ENCODE measurements around the gene GPRC5C.
"Not testable (repeated sequence)": the region's sequence is repeated elsewhere in the genome, so short reads cannot be mapped to it uniquely, and the experiment has no call there.

GPRC5C gene

DNA sequence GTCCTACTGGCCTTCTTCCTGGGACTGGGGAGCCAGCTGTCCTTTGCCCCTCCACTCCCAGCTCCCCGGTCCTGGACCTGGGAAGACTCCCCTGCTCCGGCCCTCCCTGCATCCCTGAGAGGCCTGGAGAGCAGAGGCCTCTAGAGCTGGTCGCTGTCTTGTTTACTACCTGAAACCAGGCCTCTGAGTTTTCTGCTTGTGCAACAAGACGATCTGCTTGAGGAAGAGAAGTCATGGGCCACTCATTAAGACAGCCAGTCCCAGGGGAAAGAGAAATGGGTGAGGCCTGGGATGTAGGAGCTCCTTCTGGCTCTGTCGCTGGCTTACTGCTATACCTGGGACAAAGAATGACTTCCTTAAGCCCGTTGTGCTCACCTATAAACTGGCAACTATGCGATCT is 29.8 kb upstream of the GPRC5C start:
- H3K36me3 ChIP-seq = no peaks in the 10 kb centered on the region
- no peaks in the 10 kb centered on the region for H3K9me3 ChIP-seq
- H3K27me3 ChIP-seq = peaks cover 0 to 9% of the 10 kb centered on the region in 2 donors
- intact Hi-C loops (cut with DNase I; ENCODE audit: low total_unique reads) = no loop called here
- TF ChIP-seq, protein P1, sequence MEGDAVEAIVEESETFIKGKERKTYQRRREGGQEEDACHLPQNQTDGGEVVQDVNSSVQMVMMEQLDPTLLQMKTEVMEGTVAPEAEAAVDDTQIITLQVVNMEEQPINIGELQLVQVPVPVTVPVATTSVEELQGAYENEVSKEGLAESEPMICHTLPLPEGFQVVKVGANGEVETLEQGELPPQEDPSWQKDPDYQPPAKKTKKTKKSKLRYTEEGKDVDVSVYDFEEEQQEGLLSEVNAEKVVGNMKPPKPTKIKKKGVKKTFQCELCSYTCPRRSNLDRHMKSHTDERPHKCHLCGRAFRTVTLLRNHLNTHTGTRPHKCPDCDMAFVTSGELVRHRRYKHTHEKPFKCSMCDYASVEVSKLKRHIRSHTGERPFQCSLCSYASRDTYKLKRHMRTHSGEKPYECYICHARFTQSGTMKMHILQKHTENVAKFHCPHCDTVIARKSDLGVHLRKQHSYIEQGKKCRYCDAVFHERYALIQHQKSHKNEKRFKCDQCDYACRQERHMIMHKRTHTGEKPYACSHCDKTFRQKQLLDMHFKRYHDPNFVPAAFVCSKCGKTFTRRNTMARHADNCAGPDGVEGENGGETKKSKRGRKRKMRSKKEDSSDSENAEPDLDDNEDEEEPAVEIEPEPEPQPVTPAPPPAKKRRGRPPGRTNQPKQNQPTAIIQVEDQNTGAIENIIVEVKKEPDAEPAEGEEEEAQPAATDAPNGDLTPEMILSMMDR (IDR thresholded peaks at IDR 0.05) = no peak
- no peaks in the 10 kb centered on the region for H3K4me1 ChIP-seq
- no peak for DNase-seq
- H3K4me3 ChIP-seq = no peak overlapping the region
- no peak overlapping the region for H3K27ac ChIP-seq

DNA sequence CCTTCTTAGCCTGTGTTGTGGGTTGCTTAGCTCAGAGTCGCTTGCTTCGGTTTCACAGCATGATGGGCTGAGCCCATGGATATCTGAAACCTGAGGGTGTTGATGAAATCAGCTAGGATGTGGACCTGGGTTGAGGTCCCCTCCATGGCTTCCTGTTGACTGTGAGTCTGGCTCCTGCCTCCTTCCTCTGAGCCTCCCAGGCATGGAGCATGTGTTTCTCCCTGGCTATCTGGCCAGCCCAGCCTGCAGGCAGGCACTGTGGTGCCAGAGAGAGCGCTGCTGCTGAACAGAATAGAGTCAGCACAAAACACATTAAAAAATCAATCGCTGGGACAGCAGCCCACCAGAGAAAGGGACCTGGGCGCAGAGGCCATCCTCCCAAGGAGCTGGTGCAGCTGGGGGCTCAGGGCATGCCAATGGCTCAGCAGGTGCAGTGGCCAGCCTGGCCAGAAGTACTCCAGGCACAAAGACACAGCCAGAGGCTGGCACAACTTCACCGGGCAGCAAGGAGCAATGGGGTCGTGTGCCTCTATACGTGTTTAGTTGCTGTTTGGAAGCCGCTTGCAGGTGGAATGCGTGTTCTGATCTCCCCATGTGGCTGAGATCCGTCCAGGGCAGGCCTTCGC is 28.3 kb upstream of the GPRC5C start:
- Histone ChIP-seq H3K9me3 (no peaks in the 10 kb centered on the region), H3K36me3 (no peaks in the 10 kb centered on the region), H3K27ac (no peak overlapping the region), H3K27me3 (peaks cover 0 to 9% of the 10 kb centered on the region in 2 donors), H3K4me3 (no peak overlapping the region), H3K4me1 (no peaks in the 10 kb centered on the region)
- DNase-seq = no peak
- intact Hi-C loops (cut with DNase I; ENCODE audit: low total_unique reads) = no loop called here
- TF ChIP-seq, protein P1 (IDR thresholded peaks at IDR 0.05) = no peak

DNA sequence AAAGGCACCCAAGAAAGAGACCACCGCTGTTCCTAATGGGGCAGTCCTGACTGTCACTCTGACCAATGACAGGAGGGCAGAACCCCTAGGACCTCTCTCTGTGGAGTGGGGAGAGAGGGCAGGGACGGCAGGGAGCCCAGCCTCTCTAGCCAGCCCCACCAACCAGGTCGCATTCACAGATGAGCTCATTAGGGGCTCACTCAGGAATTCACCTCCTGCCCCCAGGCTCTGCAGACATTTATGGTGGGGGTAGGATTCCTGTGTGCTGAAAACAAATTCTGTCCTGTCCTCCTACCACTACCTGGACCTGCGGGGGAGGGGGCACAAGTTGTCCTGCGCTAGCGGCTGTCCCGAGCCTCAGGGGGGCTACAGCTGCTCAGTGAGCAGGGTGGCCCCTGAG is 27.7 kb upstream of the GPRC5C start:
- no peaks in the 10 kb centered on the region for H3K4me1 ChIP-seq
- H3K27ac ChIP-seq = no peak overlapping the region
- peaks cover 0 to 9% of the 10 kb centered on the region in 2 donors for H3K27me3 ChIP-seq
- intact Hi-C loops (cut with DNase I; ENCODE audit: low total_unique reads) = no loop called here
- no peak overlapping the region for H3K4me3 ChIP-seq
- TF ChIP-seq, protein P1 (IDR thresholded peaks at IDR 0.05) = no peak
- DNase-seq = no peak
- no peaks in the 10 kb centered on the region for H3K9me3 ChIP-seq
- H3K36me3 ChIP-seq = no peaks in the 10 kb centered on the region

DNA sequence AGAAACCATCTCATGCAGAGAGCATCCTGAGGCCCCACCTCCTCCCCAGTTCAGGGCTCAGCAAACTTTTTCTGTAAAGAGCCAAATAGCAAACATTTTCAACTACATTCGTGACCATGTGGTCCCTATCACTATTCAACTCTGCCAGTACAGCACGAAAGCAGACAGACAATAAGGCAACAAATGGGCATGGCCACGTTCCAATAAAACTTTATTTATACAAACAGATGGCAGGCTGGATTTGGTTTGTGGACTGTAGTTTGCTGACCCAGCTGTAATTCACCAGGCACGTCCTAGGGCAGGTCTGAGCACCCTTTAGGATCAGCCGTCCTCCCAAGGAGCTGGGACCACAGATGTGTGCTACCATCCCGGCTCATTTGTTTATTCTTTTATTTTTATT is 27.1 kb upstream of the GPRC5C start:
- peaks cover 0 to 9% of the 10 kb centered on the region in 2 donors for H3K27me3 ChIP-seq
- H3K4me1 ChIP-seq = no peaks in the 10 kb centered on the region
- no peaks in the 10 kb centered on the region for H3K36me3 ChIP-seq
- intact Hi-C loops (cut with DNase I; ENCODE audit: low total_unique reads) = no loop called here
- H3K4me3 ChIP-seq = no peak overlapping the region
- no peak for DNase-seq
- H3K27ac ChIP-seq = no peak overlapping the region
- H3K9me3 ChIP-seq = no peaks in the 10 kb centered on the region
- TF ChIP-seq, protein P1 (IDR thresholded peaks at IDR 0.05) = no peak

DNA sequence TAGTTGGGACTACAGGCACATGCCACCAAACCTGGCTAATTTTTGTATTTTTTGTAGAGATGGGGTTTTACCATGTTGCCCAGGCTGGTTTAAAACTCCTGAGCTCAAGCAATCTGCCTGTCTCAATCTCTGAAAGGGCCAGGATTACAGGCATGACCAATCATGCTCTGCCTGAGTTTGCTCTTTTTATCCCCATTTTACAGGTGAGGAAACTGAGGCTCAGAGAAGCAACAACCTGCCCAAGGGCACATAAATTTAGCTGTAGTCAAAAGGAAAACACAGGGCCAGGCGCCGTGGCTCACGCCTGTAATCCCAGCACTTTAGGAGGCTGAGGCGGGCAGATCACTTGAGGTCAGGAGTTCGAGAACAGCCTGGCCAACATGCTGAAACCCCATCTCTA is 26.6 kb upstream of the GPRC5C start:
- H3K27me3 ChIP-seq; H3K4me3 ChIP-seq; H3K36me3 ChIP-seq; H3K4me1 ChIP-seq; H3K9me3 ChIP-seq; DNase-seq; H3K27ac ChIP-seq; intact Hi-C loops (cut with DNase I; ENCODE audit: low total_unique reads): not testable (repeated sequence)

DNA sequence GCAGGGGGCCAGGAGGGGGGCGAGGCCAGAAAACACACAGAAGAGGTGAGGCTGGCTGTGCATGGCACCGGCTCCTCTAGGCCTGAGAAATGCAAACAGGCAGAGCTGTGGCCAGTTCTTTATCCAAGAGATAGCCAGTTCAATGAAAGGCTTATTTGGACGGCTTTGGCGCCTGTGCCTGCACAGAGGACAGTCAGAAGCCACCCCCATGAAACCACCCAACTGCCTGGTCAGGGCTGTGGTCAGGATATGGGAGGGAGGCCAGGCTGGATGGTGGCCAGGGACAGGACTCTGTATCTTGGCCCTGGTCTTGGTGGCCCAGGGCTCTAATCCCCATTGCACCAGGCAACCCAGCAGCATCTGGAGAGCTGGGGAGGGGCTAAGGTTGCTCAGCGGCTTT is 24.5 kb upstream of the GPRC5C start:
- TF ChIP-seq, protein P1 (IDR thresholded peaks at IDR 0.05) = no peak
- no peaks in the 10 kb centered on the region for H3K4me1 ChIP-seq
- H3K27ac ChIP-seq = no peak overlapping the region
- H3K4me3 ChIP-seq = no peak overlapping the region
- H3K9me3 ChIP-seq = no peaks in the 10 kb centered on the region
- H3K27me3 ChIP-seq = peaks cover 0 to 9% of the 10 kb centered on the region in 2 donors
- intact Hi-C loops (cut with DNase I; ENCODE audit: low total_unique reads) = no loop called here
- no peaks in the 10 kb centered on the region for H3K36me3 ChIP-seq
- no peak for DNase-seq
